ENCODE results near the gene AGBL3. TPM values are rescaled to one million over a fixed set of nuclear protein-coding genes. Genes with fewer than 3 reads are reported as not detected.

Gene AGBL3
- total RNA-seq, 1 donor from 2014 or later: 0.91 TPM

- Mint-ChIP-seq H3K27me3 (ENCODE audit: low read depth, unreplicated experiment) (no peaks in the 10 kb centered on the region), H3K4me1 (ENCODE audit: low read depth, unreplicated experiment) (no peaks in the 10 kb centered on the region), H3K36me3 (ENCODE audit: low read depth, unreplicated experiment) (no peaks in the 10 kb centered on the region), H3K4me3 (ENCODE audit: unreplicated experiment) (no peak overlapping the region), H3K9me3 (ENCODE audit: unreplicated experiment) (peaks cover 4% of the 10 kb centered on the region), H3K27ac (ENCODE audit: unreplicated experiment) (no peak overlapping the region)
- H3K27me3 ChIP-seq (ENCODE audit: insufficient read depth, low read length): no peaks in the 10 kb centered on the region
- H3K9ac ChIP-seq (ENCODE audit: low read length): no peak overlapping the region
- no peak overlapping the region for H2AFZ ChIP-seq (ENCODE audit: low read depth, low read length)
- H3K79me2 ChIP-seq (ENCODE audit: insufficient read depth, low read length): no peaks in the 10 kb centered on the region
- H3K4me2 ChIP-seq (ENCODE audit: low read length): no peak overlapping the region
- no peaks in the 10 kb centered on the region for H3K9me3 ChIP-seq (ENCODE audit: insufficient read depth, low read depth, low read length)
- no peaks in the 10 kb centered on the region for H3K36me3 ChIP-seq (ENCODE audit: insufficient read depth, low read length)
- H3K4me3 ChIP-seq (ENCODE audit: insufficient read depth, low read depth, low read length): no peak overlapping the region
- H4K20me1 ChIP-seq (ENCODE audit: insufficient read depth, low read length): no peaks in the 10 kb centered on the region
- no peak for FAIRE-seq
- H3K27ac ChIP-seq (ENCODE audit: low read depth, low read length): no peak overlapping the region
- no peaks in the 10 kb centered on the region for H3K4me1 ChIP-seq (ENCODE audit: insufficient read depth, low read length)
- TF ChIP-seq EZH2 (IDR thresholded peaks at IDR 0.05; ENCODE audit: insufficient read depth, low read length) (no peak), CTCF (IDR thresholded peaks at IDR 0.05; ENCODE audit: insufficient read depth, low read depth, low read length) (no peak)
- DNase-seq (ENCODE audit: low read depth): no peak
Observed at GRCh38 chr7:135001390-135002165, 15.3 kb downstream of the AGBL3 start.

- DNase-seq (ENCODE audit: low read depth) (no peak), FAIRE-seq (no peak)
- Histone ChIP-seq H3K27ac (ENCODE audit: low read depth, low read length) (no peak overlapping the region), H4K20me1 (ENCODE audit: insufficient read depth, low read length) (no peaks in the 10 kb centered on the region), H3K27me3 (ENCODE audit: insufficient read depth, low read length) (no peaks in the 10 kb centered on the region), H3K4me1 (ENCODE audit: insufficient read depth, low read length) (no peaks in the 10 kb centered on the region), H2AFZ (ENCODE audit: low read depth, low read length) (no peak overlapping the region), H3K9me3 (ENCODE audit: insufficient read depth, low read depth, low read length) (no peaks in the 10 kb centered on the region), H3K79me2 (ENCODE audit: insufficient read depth, low read length) (no peaks in the 10 kb centered on the region), H3K36me3 (ENCODE audit: insufficient read depth, low read length) (no peaks in the 10 kb centered on the region), H3K9ac (ENCODE audit: low read length) (no peak overlapping the region), H3K4me3 (ENCODE audit: insufficient read depth, low read depth, low read length) (no peak overlapping the region), H3K4me2 (ENCODE audit: low read length) (no peak overlapping the region)
- H3K27ac Mint-ChIP-seq (ENCODE audit: unreplicated experiment): no peak overlapping the region
- TF ChIP-seq EZH2 (IDR thresholded peaks at IDR 0.05; ENCODE audit: insufficient read depth, low read length) (no peak), CTCF (IDR thresholded peaks at IDR 0.05; ENCODE audit: insufficient read depth, low read depth, low read length) (no peak)
- H3K4me3 Mint-ChIP-seq (ENCODE audit: unreplicated experiment): no peak overlapping the region
- no peaks in the 10 kb centered on the region for H3K9me3 Mint-ChIP-seq (ENCODE audit: unreplicated experiment)
- H3K27me3 Mint-ChIP-seq (ENCODE audit: low read depth, unreplicated experiment): no peaks in the 10 kb centered on the region
- no peaks in the 10 kb centered on the region for H3K36me3 Mint-ChIP-seq (ENCODE audit: low read depth, unreplicated experiment)
- H3K4me1 Mint-ChIP-seq (ENCODE audit: low read depth, unreplicated experiment): no peaks in the 10 kb centered on the region
Observed at GRCh38 chr7:135012229-135012628, 25.9 kb downstream of the AGBL3 start.

GRCh38 chr7:135023622-135024021, 37.3 kb downstream of the AGBL3 start:
- Histone ChIP-seq H3K79me2 (ENCODE audit: insufficient read depth, low read length) (no peaks in the 10 kb centered on the region), H3K9ac (ENCODE audit: low read length) (no peak overlapping the region), H3K36me3 (ENCODE audit: insufficient read depth, low read length) (no peaks in the 10 kb centered on the region), H3K4me1 (ENCODE audit: insufficient read depth, low read length) (no peaks in the 10 kb centered on the region), H3K27ac (ENCODE audit: low read depth, low read length) (no peak overlapping the region), H2AFZ (ENCODE audit: low read depth, low read length) (no peak overlapping the region), H4K20me1 (ENCODE audit: insufficient read depth, low read length) (no peaks in the 10 kb centered on the region), H3K4me2 (ENCODE audit: low read length) (no peak overlapping the region), H3K4me3 (ENCODE audit: insufficient read depth, low read depth, low read length) (no peak overlapping the region), H3K27me3 (ENCODE audit: insufficient read depth, low read length) (no peaks in the 10 kb centered on the region), H3K9me3 (ENCODE audit: insufficient read depth, low read depth, low read length) (no peaks in the 10 kb centered on the region)
- H3K9me3 Mint-ChIP-seq (ENCODE audit: unreplicated experiment): peaks cover 3% of the 10 kb centered on the region
- H3K36me3 Mint-ChIP-seq (ENCODE audit: low read depth, unreplicated experiment): no peaks in the 10 kb centered on the region
- H3K27ac Mint-ChIP-seq (ENCODE audit: unreplicated experiment): no peak overlapping the region
- H3K4me3 Mint-ChIP-seq (ENCODE audit: unreplicated experiment): no peak overlapping the region
- H3K27me3 Mint-ChIP-seq (ENCODE audit: low read depth, unreplicated experiment): no peaks in the 10 kb centered on the region
- TF ChIP-seq CTCF (IDR thresholded peaks at IDR 0.05; ENCODE audit: insufficient read depth, low read depth, low read length) (no peak), EZH2 (IDR thresholded peaks at IDR 0.05; ENCODE audit: insufficient read depth, low read length) (no peak)
- DNase-seq (ENCODE audit: low read depth) (no peak), FAIRE-seq (no peak)
- H3K4me1 Mint-ChIP-seq (ENCODE audit: low read depth, unreplicated experiment): no peaks in the 10 kb centered on the region

Measured in astrocyte (in vitro differentiated cells and primary cell).